ENCODE measurements around the gene SNX9.
"Not testable (repeated sequence)": the region's sequence is repeated elsewhere in the genome, so short reads cannot be mapped to it uniquely, and the experiment has no call there.

SNX9 gene

DNA sequence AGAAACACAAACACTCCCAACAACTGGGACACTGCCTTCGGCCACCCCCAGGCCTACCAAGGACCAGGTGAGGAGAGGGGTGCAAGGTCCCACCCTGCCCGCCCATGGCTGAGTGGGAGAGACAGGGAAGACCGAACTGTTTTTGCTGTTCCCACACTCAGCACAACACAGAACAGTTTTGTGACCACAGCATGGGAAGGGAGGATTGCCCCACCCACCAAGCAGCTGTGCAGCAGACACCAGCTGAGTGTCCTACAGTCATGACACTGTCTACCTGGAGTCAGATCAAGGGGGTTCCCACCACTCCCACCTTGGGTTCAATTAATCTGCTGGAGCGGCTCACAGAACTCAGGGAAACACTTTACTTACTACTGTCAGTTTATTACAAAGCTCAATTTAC, 73.9 kb downstream of the SNX9 start:
- ChIA-PET CTCF (interaction anchor here (0.6 to 0.9 kb wide), 2 partner anchors 20 to 23 kb away, joined by 3 read pairs; no protein-coding TSS in a partner anchor), POLR2A (ENCODE audit: low non-redundant PET) (no interaction called here)
- TF ChIP-seq CTCF (conservative IDR thresholded peaks at IDR 0.05; ENCODE audit: low read depth): no peak
- no peak for DNase-seq (ENCODE audit: low spot score)
- no peak overlapping the region for H3K27ac ChIP-seq

GRCh38 chr6:157898169-157898568, 75.1 kb downstream of the SNX9 start:
- CTCF ChIA-PET: no interaction called here
- no peak for DNase-seq (ENCODE audit: low spot score)

DNA sequence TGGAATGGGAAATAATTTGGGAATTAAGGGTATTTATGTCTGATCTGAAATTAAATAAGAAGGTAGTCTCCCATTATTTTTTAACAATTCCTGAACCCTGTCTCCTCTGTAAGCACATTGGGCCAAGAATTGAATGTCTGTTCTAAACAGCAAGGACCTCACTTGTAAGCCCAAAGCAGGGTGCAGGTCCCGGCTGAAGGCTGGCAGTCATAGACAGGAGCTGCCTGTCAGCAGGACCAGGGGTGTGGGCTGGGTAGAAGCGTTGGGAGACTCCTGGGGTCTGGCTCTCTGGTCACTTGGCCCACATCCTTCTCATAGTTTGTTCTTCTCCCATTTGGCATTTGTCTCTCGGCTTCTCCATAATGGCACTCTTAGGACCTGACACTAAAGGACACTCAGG, 75.6 kb downstream of the SNX9 start:
- POLR2A ChIA-PET (ENCODE audit: low non-redundant PET): no interaction called here
- no peak for DNase-seq (ENCODE audit: low spot score)
- no peak for TF ChIP-seq CTCF (conservative IDR thresholded peaks at IDR 0.05; ENCODE audit: low read depth)
- CTCF ChIA-PET: no interaction called here
- no peak overlapping the region for H3K27ac ChIP-seq

More at GRCh38 chr6:157898169-157898568, 75.1 kb downstream of the SNX9 start:
- TF ChIP-seq CTCF (conservative IDR thresholded peaks at IDR 0.05; ENCODE audit: low read depth): no peak
- H3K27ac ChIP-seq: no peak overlapping the region
- POLR2A ChIA-PET (ENCODE audit: low non-redundant PET): no interaction called here

DNA sequence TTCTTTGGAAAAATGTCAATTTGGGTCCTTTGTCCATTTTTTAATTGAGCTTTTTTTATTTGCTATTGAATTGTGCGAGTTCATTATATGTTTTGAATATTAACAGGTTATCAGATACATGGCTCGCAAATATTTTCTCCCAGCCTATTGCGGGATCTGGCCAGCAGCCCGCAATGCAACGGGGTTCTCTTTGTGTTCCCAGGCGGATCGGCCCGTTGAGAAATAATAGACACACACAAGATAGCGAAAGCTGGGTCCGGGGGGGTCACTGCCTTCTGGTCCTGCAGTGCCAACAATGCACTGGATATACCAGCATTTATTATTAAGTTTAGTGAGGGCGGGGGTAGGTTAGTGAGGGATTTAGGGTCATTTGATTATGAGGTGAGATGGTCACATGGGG, 77.2 kb downstream of the SNX9 start:
- POLR2A ChIA-PET (ENCODE audit: low non-redundant PET); CTCF ChIA-PET; DNase-seq (ENCODE audit: low spot score); H3K27ac ChIP-seq: not testable (repeated sequence)

DNA sequence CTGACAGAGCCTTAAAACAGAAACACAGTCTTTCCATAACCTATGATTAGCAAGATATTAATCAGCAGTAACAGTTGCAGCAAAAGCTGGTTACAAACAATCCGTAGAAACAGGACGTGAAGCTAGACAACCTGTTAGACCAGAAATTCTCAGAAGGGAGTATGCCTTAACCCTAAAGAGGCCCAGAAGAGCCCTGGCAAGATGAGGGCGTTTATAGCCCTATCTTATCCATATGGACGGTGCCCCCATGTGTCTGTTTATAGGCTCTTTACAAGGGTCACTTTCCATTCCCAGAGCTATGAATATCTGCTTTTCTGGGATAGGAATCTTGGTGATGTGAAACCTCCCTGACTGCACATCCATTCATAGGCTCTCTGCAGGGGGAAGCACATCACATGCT, 77.7 kb downstream of the SNX9 start:
- DNase-seq (ENCODE audit: low spot score); CTCF ChIA-PET; POLR2A ChIA-PET (ENCODE audit: low non-redundant PET); H3K27ac ChIP-seq: not testable (repeated sequence)

- no peak overlapping the region for H3K27ac ChIP-seq
- DNase-seq (ENCODE audit: low spot score): no peak
- TF ChIP-seq CTCF (conservative IDR thresholded peaks at IDR 0.05; ENCODE audit: low read depth): no peak
- CTCF ChIA-PET: interaction anchor here (0.5 kb wide), 1 partner anchor 18 kb away, joined by 5 read pairs; no protein-coding TSS in a partner anchor
- POLR2A ChIA-PET (ENCODE audit: low non-redundant PET): no interaction called here
Measured at GRCh38 chr6:157904999-157905398, 82.0 kb downstream of the SNX9 start.

- DNase-seq (ENCODE audit: low spot score): no peak
- TF ChIP-seq CTCF (conservative IDR thresholded peaks at IDR 0.05; ENCODE audit: low read depth): no peak
- no peak overlapping the region for H3K27ac ChIP-seq
- ChIA-PET CTCF (interaction anchor here (0.8 kb wide), 1 partner anchor 17 kb away, joined by 3 read pairs; no protein-coding TSS in a partner anchor), POLR2A (ENCODE audit: low non-redundant PET) (no interaction called here)
Measured at GRCh38 chr6:157905590-157906342, 82.7 kb downstream of the SNX9 start.

All from RWPE1 (cell line).